HepG2 (cell line): ENCODE results near the gene MARVELD3. TPM values are rescaled to one million over a fixed set of nuclear protein-coding genes. Genes with fewer than 3 reads are reported as not detected.

Experiments
- ATAC-seq: fragments of 200-7000 bp; cut with Tn5 transposase; 3 replicates; pipeline ENCODE4 v1.9.1; 2020; ENCODE audit warnings: mild to moderate bottlenecking, moderate library complexity
- BruUV-seq: library from RNA; stranded (reverse); fragments of 400-500 nt; replicated peaks from 2 replicates; lab custom pipeline; 2021; lab: Mats Ljungman, UMichigan
- CTCF ChIA-PET: fragments of 300-600 bp; formaldehyde crosslinking; extraction: SDS; loops from one replicate; lab custom pipeline; 2021; ENCODE audit warnings: low total read pairs, inconsistent platforms, low intra/inter-chr PET ratio; lab: Yijun Ruan, JAX
- POLR2A ChIA-PET: fragments of 350-600 bp; sonication (Branson Sonifier 250); formaldehyde crosslinking; loops from one replicate; lab custom pipeline; 2020; ENCODE audit warnings: antibody characterized with exemption, inconsistent platforms; lab: Yijun Ruan, JAX
- DNase-seq: peaks from one replicate; pipeline ENCODE4 v3.0.0-alpha.2; 2015; ENCODE audit warnings: low spot score
- FAIRE-seq: peaks from 3 replicates; lab custom pipeline; 2011; peaks lifted over from hg19 to GRCh38; lab: Jason Lieb, UNC
- H2AFZ ChIP-seq: one replicate; pipeline ENCODE4 v1.6.1; 2011; ENCODE audit warnings: low read length, inconsistent platforms
- H3K27ac ChIP-seq: fragments of 300-600 bp; 3 replicates; pipeline ENCODE4 v1.8.0; 2011; ENCODE audit warnings: mixed run types, mild to moderate bottlenecking, mixed read lengths, low read length, inconsistent platforms; ENCODE audit not compliant: insufficient read depth; ENCODE audit errors: extremely low read length
- H3K27me3 ChIP-seq, 2 experiments: fragments of 200-600 bp in 1 of 2; 2 replicates in 1 of 2; 3 replicates in 1 of 2; pipeline versions ENCODE4 v1.6.0 to v1.8.0; 2011; ENCODE audit warnings: low read length in 2 of 2, mild to moderate bottlenecking in 2 of 2, moderate library complexity in 2 of 2, inconsistent platforms in 1 of 2; ENCODE audit not compliant: insufficient read depth in 2 of 2, control insufficient read depth in 1 of 2
- H3K36me3 ChIP-seq, 2 experiments: fragments of 200-600 bp in 1 of 2; replicated peaks in 1 of 2; 2 replicates in 1 of 2; 3 replicates in 1 of 2; pipeline versions ENCODE4 v1.5.1 to v1.8.0; 2011; ENCODE audit warnings: low read length in 2 of 2, inconsistent platforms in 1 of 2; ENCODE audit not compliant: insufficient read depth in 2 of 2, control insufficient read depth in 1 of 2
- H3K4me1 ChIP-seq: 2 replicates; pipeline ENCODE4 v1.5.1; 2012; ENCODE audit warnings: low read length, inconsistent platforms; ENCODE audit not compliant: insufficient read depth
- H3K4me2 ChIP-seq: 2 replicates; pipeline ENCODE4 v1.6.0; 2011; ENCODE audit warnings: low read depth, low read length, inconsistent platforms
- H3K4me3 ChIP-seq, 3 experiments: fragments of 200-600 bp in 1 of 3; sonication (generic), shearing (Covaris generic) in 1 of 3; replicated peaks in 1 of 3; 2 replicates each; pipeline ENCODE4 v1.5.1; 2011 to 2016; ENCODE audit warnings: low read length in 3 of 3, inconsistent platforms in 2 of 3, low read depth in 2 of 3, mild to moderate bottlenecking in 2 of 3, control low read depth in 1 of 3, mixed read lengths in 1 of 3; ENCODE audit not compliant: insufficient read depth in 1 of 3
- H3K79me2 ChIP-seq: one replicate; pipeline ENCODE4 v1.6.1; 2011; ENCODE audit warnings: low read length, inconsistent platforms; ENCODE audit not compliant: insufficient read depth
- H3K9ac ChIP-seq: 2 replicates; pipeline ENCODE4 v1.6.0; 2011; ENCODE audit warnings: mild to moderate bottlenecking, low read depth, low read length, inconsistent platforms; ENCODE audit not compliant: insufficient read depth
- H3K9me3 ChIP-seq: 2 replicates; pipeline ENCODE4 v1.5.1; 2012; ENCODE audit warnings: mild to moderate bottlenecking, low read length
- H4K20me1 ChIP-seq: 2 replicates; pipeline ENCODE4 v1.6.0; 2011; ENCODE audit warnings: inconsistent platforms, mild to moderate bottlenecking, low read length, moderate library complexity; ENCODE audit not compliant: insufficient read depth
- CBX2 ChIP-seq, 2 experiments: fragments of 200-600 bp in 1 of 2; sonication (generic); formaldehyde crosslinking in 1 of 2; IDR thresholded peaks; 2 replicates each; pipeline versions ENCODE4 v1.7.0 to v1.8.1; 2018 to 2022; ENCODE audit warnings: low read depth in 2 of 2, low read length in 1 of 2, mild to moderate bottlenecking in 1 of 2, missing genetic modification reagents in 1 of 2
- KDM4B ChIP-seq: sonication (generic); formaldehyde crosslinking; IDR thresholded peaks from 2 replicates; pipeline ENCODE4 v1.4.0; 2020; ENCODE audit warnings: missing genetic modification reagents
- KMT2A ChIP-seq: sonication (generic); formaldehyde crosslinking; IDR thresholded peaks from 2 replicates; pipeline ENCODE4 v1.4.0; 2020; ENCODE audit warnings: missing genetic modification reagents
- NR2F6 ChIP-seq, 2 experiments: IDR thresholded peaks; 2 replicates each; pipeline ENCODE4 v1.6.1; 2016; ENCODE audit warnings: antibody characterized with exemption in 1 of 2, mild to moderate bottlenecking in 1 of 2
- PRDM10 ChIP-seq: sonication (generic); formaldehyde crosslinking; IDR thresholded peaks from 2 replicates; pipeline ENCODE4 v1.4.0; 2020; ENCODE audit warnings: low read depth, missing genetic modification reagents
- SNRNP70 ChIP-seq: fragments of 200-400 bp; formaldehyde crosslinking; IDR thresholded peaks from 2 replicates; pipeline ENCODE4 v1.6.1; 2017; ENCODE audit warnings: mild to moderate bottlenecking, low read depth, low read length, moderate library complexity
- TCF7L2 ChIP-seq: IDR thresholded peaks from 2 replicates; pipeline ENCODE4 v1.6.1; 2011; ENCODE audit warnings: mild to moderate bottlenecking, low read depth, low read length, moderate library complexity
- TMF1 ChIP-seq: sonication (generic); formaldehyde crosslinking; IDR thresholded peaks from 2 replicates; pipeline ENCODE4 v1.8.1; 2022; ENCODE audit warnings: low read depth, missing genetic modification reagents
- WIZ ChIP-seq: sonication (generic); formaldehyde crosslinking; IDR thresholded peaks from 2 replicates; pipeline ENCODE4 v1.5.1; 2020; ENCODE audit warnings: mild to moderate bottlenecking, missing genetic modification reagents
- ZFX ChIP-seq: sonication (generic); formaldehyde crosslinking; IDR thresholded peaks from 2 replicates; pipeline ENCODE4 v1.4.0; 2020; ENCODE audit warnings: mild to moderate bottlenecking, low read depth, missing genetic modification reagents, moderate library complexity
- ZNF264 ChIP-seq: sonication (generic); formaldehyde crosslinking; IDR thresholded peaks from 2 replicates; pipeline ENCODE4 v1.4.0; 2020; ENCODE audit warnings: missing genetic modification reagents
- ZNF3 ChIP-seq: IDR thresholded peaks from 2 replicates; pipeline ENCODE4 v1.7.0; 2017; ENCODE audit warnings: inconsistent platforms
- ZNF331 ChIP-seq: sonication (generic); formaldehyde crosslinking; IDR thresholded peaks from 2 replicates; pipeline ENCODE4 v1.4.0; 2020; ENCODE audit warnings: missing genetic modification reagents
- ZNF382 ChIP-seq: sonication (generic); formaldehyde crosslinking; IDR thresholded peaks from 2 replicates; pipeline ENCODE4 v1.5.0; 2020; ENCODE audit warnings: missing genetic modification reagents, mild to moderate bottlenecking, borderline replicate concordance
- ZNF780A ChIP-seq: sonication (generic); formaldehyde crosslinking; IDR thresholded peaks from 2 replicates; pipeline ENCODE4 v1.8.0; 2022; ENCODE audit warnings: mild to moderate bottlenecking, missing genetic modification reagents, moderate library complexity
- ZSCAN20 ChIP-seq: sonication (generic); formaldehyde crosslinking; IDR thresholded peaks from 2 replicates; pipeline ENCODE4 v1.4.0; 2020; ENCODE audit warnings: missing genetic modification reagents, mild to moderate bottlenecking, borderline replicate concordance
- WGBS: methylation state at CpG from one replicate; pipeline ENCODE4 v1.1.6; 2017; ENCODE audit warnings: low lambda C conversion rate; 5-methylcytosine and 5-hydroxymethylcytosine counted together
- in situ Hi-C: cut with HindIII; loops from 2 replicates; pipeline ENCODE4 v1.10.0; 2017; ENCODE audit warnings: low pct_unique_long_range_greater_than_20kb; ENCODE audit not compliant: extremely low pct_ligation_motif_present
- intact Hi-C: fragments of 100-400 bp; cut with micrococcal nuclease; formaldehyde crosslinking; loops from one replicate; pipeline ENCODE4 v1.10.0; 2022; ENCODE audit not compliant: unreplicated experiment
- polyA plus RNA-seq, 8 experiments: library from polyadenylated mRNA; depleted of rRNA in 3 of 8; stranded (reverse) in 7 of 8; unstranded in 1 of 8; fragments of >200 nt; fragmentation: Illumina TruSeq in 4 of 8; extraction: Trizol in 4 of 8; gene quantifications; 2 replicates each; pipeline versions ENCODE4 v1.2.1 to v1.2.3, GENCODE V29; 2011 to 2016; ENCODE audit warnings: low read depth in 4 of 8, missing spikeins in 1 of 8, mixed read lengths in 1 of 8; ENCODE audit not compliant: insufficient read depth in 1 of 8
- total RNA-seq, 5 experiments: library from RNA; depleted of rRNA; stranded (reverse); fragments of >200 nt; fragmentation: Illumina TruSeq; extraction: Trizol; gene quantifications; 2 replicates each; pipeline ENCODE4 v1.2.3, GENCODE V29; 2016; ENCODE audit warnings: low read depth in 1 of 5
- TF ChIP-seq, protein P1 (sequence below): sonication (generic); formaldehyde crosslinking; IDR thresholded peaks from 2 replicates; pipeline ENCODE4 v1.4.0; 2020; ENCODE audit warnings: missing genetic modification reagents
- TF ChIP-seq, protein P2 (sequence below): sonication (generic); formaldehyde crosslinking; IDR thresholded peaks from 2 replicates; pipeline ENCODE4 v1.5.1; 2020; ENCODE audit warnings: mild to moderate bottlenecking, moderate library complexity, missing genetic modification reagents

MARVELD3 gene
- total and polyA plus RNA-seq, 2 of the 13 experiments (the other 11 are each of a cell fraction or from before 2014, with no cell fraction given), result 4.8 to 5.6 TPM

DNA sequence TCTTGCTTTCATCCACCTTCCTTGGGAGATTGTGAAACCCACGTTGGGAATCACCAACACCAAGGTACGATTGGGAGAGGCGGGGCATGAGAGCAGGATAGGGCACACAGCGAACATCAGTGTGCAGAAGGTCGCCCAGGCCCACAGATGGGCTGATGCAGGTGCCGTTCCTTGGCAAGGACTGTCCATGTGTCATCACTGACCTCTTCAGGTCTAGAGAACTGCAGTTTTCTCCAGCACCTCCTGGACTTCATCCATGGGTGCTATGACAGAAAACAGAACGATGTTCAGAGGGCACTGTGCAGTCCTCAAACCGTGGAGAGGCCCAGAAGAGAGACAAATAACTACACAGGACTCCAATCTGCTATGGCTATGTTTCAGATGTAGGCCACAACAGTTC, 25.2 kb upstream of the MARVELD3 start (continued):
- TF ChIP-seq, protein P1, sequence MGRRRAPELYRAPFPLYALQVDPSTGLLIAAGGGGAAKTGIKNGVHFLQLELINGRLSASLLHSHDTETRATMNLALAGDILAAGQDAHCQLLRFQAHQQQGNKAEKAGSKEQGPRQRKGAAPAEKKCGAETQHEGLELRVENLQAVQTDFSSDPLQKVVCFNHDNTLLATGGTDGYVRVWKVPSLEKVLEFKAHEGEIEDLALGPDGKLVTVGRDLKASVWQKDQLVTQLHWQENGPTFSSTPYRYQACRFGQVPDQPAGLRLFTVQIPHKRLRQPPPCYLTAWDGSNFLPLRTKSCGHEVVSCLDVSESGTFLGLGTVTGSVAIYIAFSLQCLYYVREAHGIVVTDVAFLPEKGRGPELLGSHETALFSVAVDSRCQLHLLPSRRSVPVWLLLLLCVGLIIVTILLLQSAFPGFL (CRISPR knock-in tag), result no peak
- no peak for TF ChIP-seq ZNF331
- TF ChIP-seq, protein P2, sequence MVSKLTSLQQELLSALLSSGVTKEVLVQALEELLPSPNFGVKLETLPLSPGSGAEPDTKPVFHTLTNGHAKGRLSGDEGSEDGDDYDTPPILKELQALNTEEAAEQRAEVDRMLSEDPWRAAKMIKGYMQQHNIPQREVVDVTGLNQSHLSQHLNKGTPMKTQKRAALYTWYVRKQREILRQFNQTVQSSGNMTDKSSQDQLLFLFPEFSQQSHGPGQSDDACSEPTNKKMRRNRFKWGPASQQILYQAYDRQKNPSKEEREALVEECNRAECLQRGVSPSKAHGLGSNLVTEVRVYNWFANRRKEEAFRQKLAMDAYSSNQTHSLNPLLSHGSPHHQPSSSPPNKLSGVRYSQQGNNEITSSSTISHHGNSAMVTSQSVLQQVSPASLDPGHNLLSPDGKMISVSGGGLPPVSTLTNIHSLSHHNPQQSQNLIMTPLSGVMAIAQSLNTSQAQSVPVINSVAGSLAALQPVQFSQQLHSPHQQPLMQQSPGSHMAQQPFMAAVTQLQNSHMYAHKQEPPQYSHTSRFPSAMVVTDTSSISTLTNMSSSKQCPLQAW (CRISPR knock-in tag), result 0 out of 2 replicates have a peak, but pooled peaks have one; percentile 25
- TF ChIP-seq ZFX (CRISPR knock-in tag), result peak; percentile 52

DNA sequence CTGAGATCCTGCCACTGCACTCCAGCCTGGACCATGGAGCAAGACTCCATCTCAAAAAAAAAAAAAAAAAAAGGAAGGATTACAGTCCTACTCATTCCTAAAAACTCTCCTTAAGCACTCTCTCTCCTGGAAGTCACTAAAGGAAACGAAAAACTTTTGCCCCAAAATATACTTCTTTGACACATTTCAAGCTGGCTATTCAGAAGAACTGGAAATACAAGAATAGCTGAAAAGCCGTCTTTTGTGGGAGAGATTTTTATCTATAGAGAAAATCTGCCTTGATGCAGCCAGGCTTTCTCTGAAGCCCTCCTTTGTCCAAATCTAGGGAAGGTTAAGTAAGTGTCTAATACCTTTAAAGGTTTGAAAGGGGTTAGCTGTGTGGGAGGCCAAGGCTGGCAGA, 16.9 kb upstream of the MARVELD3 start:
- H3K4me1 ChIP-seq, result peaks cover 54% of the 10 kb centered on the region
- FAIRE-seq, result no peak
- no peak overlapping the region for H3K4me2 ChIP-seq
- no peak overlapping the region for H3K4me3 ChIP-seq
- no peaks in the 10 kb centered on the region for H3K36me3 ChIP-seq
- POLR2A ChIA-PET, result interaction anchor here (0.9 to 7.1 kb wide), 7 partner anchors 11 to 44 kb away, joined by 5 to 142 read pairs (median 11); no protein-coding TSS in a partner anchor
- no TSS peak for BruUV-seq
- DNase-seq, result no peak
- H4K20me1 ChIP-seq, result no peaks in the 10 kb centered on the region
- no peaks in the 10 kb centered on the region for H3K27me3 ChIP-seq
- H3K27ac ChIP-seq, result no peak overlapping the region
- no peak overlapping the region for H2AFZ ChIP-seq
- 40% methylated on average over 2 of the region's 2 CpGs for WGBS
- CTCF ChIA-PET, result interaction anchor here (2.7 kb wide), 1 partner anchor 71 kb away, joined by 20 read pairs; no protein-coding TSS in a partner anchor
- no peaks in the 10 kb centered on the region for H3K9me3 ChIP-seq
- H3K9ac ChIP-seq, result no peak overlapping the region
- intact Hi-C loops (no loop called here), in situ Hi-C loops (loop anchor here (5.0 to 10.0 kb wide), 2 partner anchors 42 to 124 kb away; partner anchors contain the start of gene ZNF19)
- no peak for ATAC-seq
- no peaks in the 10 kb centered on the region for H3K79me2 ChIP-seq
- TF ChIP-seq PRDM10 (no peak), ZNF3 (no peak), SNRNP70 (no peak), ZNF780A (no peak), NR2F6 (IDR thresholded peaks at IDR 0.05) (no peak), NR2F6 (CRISPR knock-in tag; IDR thresholded peaks at IDR 0.05) (no peak), CBX2 (IDR thresholded peaks at IDR 0.05; ENCODE audit: low read depth, low read length) (no peak), CBX2 (CRISPR knock-in tag; IDR thresholded peaks at IDR 0.05; ENCODE audit: low read depth) (no peak), TCF7L2 (no peak), KMT2A (CRISPR knock-in tag) (no peak), TMF1 (no peak), ZNF382 (CRISPR knock-in tag) (no peak), WIZ (CRISPR knock-in tag) (no peak), ZNF264 (CRISPR knock-in tag) (no peak), KDM4B (no peak), ZSCAN20 (no peak)
